ENCODE measurements around the gene MCTP1.

Gene MCTP1

GRCh38 chr5:94916619-94917018, 368.3 kb downstream of the MCTP1 start:
- H3K27me3 ChIP-seq (ENCODE audit: control insufficient read depth, insufficient read depth, low read length): no peaks in the 10 kb centered on the region
- no peaks in the 10 kb centered on the region for H3K36me3 ChIP-seq (ENCODE audit: control insufficient read depth, low read depth, low read length)
- no peaks in the 10 kb centered on the region for H3K9me3 ChIP-seq (ENCODE audit: control insufficient read depth, low read depth, low read length)
- H3K9ac ChIP-seq (ENCODE audit: low read length): no peak overlapping the region
- peaks cover 4% of the 10 kb centered on the region for H3K4me1 ChIP-seq (ENCODE audit: control insufficient read depth, low read depth, low read length)
- H3K4me3 ChIP-seq (ENCODE audit: low read length): no peak overlapping the region
- no peak overlapping the region for H3K27ac ChIP-seq (ENCODE audit: low read length)

DNA sequence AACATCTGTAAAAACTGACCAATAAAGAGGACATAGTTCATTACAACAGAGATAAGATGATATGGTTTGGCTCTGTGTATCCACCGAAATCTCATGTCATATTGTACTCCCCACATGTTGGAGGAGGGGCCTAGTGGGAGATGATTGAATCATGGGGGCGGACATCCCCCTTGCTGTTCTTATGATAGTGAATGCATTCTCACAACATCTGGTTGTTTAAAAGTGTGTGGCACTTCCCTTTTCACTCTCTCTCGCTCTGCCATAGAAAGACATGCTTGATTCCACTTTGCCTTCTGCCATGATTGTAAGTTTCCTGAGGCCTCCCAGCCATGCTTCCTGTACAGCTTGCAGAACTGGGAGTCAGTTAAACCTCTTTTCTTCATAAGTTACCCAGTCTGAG, 373.6 kb downstream of the MCTP1 start:
- no peaks in the 10 kb centered on the region for H3K36me3 ChIP-seq (ENCODE audit: control insufficient read depth, low read depth, low read length)
- no peaks in the 10 kb centered on the region for H3K27me3 ChIP-seq (ENCODE audit: control insufficient read depth, insufficient read depth, low read length)
- H3K9me3 ChIP-seq (ENCODE audit: control insufficient read depth, low read depth, low read length): no peaks in the 10 kb centered on the region
- H3K4me1 ChIP-seq (ENCODE audit: control insufficient read depth, low read depth, low read length): no peaks in the 10 kb centered on the region
- no peak overlapping the region for H3K9ac ChIP-seq (ENCODE audit: low read length)
- no peak overlapping the region for H3K4me3 ChIP-seq (ENCODE audit: low read length)
- H3K27ac ChIP-seq (ENCODE audit: low read length): no peak overlapping the region

DNA sequence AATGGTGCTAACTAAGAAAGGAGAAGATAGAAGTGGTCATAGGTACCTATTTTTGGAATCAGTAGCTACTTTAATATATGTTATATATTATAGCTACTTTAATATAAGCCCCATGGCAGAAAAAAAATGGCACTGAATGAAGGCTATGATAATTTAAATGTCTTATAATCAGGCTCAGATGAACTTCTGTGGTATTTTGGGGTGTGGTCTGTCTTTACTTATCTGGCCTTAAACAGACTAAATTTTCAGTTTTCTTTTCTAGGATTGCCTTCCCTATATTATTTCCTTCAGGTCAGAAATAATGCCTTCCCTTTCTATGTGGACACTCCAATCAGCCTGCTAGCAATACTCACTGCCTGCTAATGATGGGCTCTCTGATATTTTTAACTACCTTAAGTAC, 374.2 kb downstream of the MCTP1 start:
- no peaks in the 10 kb centered on the region for H3K9me3 ChIP-seq (ENCODE audit: control insufficient read depth, low read depth, low read length)
- H3K4me1 ChIP-seq (ENCODE audit: control insufficient read depth, low read depth, low read length): no peaks in the 10 kb centered on the region
- no peak overlapping the region for H3K4me3 ChIP-seq (ENCODE audit: low read length)
- H3K9ac ChIP-seq (ENCODE audit: low read length): no peak overlapping the region
- no peaks in the 10 kb centered on the region for H3K36me3 ChIP-seq (ENCODE audit: control insufficient read depth, low read depth, low read length)
- no peaks in the 10 kb centered on the region for H3K27me3 ChIP-seq (ENCODE audit: control insufficient read depth, insufficient read depth, low read length)
- H3K27ac ChIP-seq (ENCODE audit: low read length): no peak overlapping the region

DNA sequence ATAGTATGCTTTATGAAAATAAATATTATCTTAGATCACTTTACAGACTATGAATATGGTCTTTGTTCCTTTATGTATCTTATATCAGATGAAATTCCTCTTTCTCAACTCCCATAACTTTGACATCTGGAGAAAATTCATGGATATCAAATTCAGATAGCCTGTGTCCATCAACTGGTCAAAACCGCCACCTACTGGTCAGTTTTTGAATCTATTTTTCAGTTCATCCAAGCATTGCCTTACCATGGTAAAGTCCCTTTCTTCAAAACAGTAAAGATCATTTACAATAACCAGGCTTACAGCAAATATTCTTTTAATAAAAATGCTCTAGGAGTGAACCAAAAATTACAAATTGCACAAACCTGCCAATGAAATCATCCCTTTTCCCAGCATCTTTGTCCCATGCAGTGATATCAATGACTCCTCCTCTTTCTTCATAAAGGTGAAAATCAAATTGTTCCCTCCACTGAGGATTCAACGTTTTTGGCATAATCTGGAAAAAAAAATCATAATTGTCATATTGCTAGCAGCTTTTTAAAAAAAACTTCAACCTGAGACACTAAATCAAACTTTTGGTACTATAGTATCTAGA, 375.9 kb downstream of the MCTP1 start:
- Histone ChIP-seq H3K27me3 (ENCODE audit: control insufficient read depth, insufficient read depth, low read length) (no peaks in the 10 kb centered on the region), H3K36me3 (ENCODE audit: control insufficient read depth, low read depth, low read length) (no peaks in the 10 kb centered on the region), H3K27ac (ENCODE audit: low read length) (no peak overlapping the region), H3K4me3 (ENCODE audit: low read length) (no peak overlapping the region), H3K9me3 (ENCODE audit: control insufficient read depth, low read depth, low read length) (no peaks in the 10 kb centered on the region), H3K9ac (ENCODE audit: low read length) (no peak overlapping the region), H3K4me1 (ENCODE audit: control insufficient read depth, low read depth, low read length) (no peaks in the 10 kb centered on the region)

DNA sequence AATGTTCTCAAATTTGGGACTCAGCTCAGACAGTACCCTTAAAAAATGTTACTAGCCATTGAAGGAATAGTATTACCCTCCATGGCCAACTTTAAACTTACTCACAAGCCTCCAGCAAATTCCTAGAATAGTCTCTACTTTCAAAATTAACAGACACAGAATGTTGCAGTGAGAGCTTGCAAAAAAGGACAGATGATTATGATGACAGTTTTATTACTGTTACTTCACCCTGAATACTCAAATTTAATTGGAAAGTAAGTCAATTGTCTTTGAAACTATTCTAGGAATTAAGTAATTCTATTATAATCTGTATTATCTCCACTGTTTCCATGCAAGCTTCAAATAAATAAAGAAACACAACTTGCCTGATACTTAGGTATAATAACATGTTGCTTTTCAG, 378.1 kb downstream of the MCTP1 start:
- H3K9me3 ChIP-seq (ENCODE audit: control insufficient read depth, low read depth, low read length): no peaks in the 10 kb centered on the region
- no peaks in the 10 kb centered on the region for H3K4me1 ChIP-seq (ENCODE audit: control insufficient read depth, low read depth, low read length)
- H3K27me3 ChIP-seq (ENCODE audit: control insufficient read depth, insufficient read depth, low read length): no peaks in the 10 kb centered on the region
- H3K36me3 ChIP-seq (ENCODE audit: control insufficient read depth, low read depth, low read length): no peaks in the 10 kb centered on the region
- H3K9ac ChIP-seq (ENCODE audit: low read length): no peak overlapping the region
- no peak overlapping the region for H3K27ac ChIP-seq (ENCODE audit: low read length)
- H3K4me3 ChIP-seq (ENCODE audit: low read length): no peak overlapping the region

DNA sequence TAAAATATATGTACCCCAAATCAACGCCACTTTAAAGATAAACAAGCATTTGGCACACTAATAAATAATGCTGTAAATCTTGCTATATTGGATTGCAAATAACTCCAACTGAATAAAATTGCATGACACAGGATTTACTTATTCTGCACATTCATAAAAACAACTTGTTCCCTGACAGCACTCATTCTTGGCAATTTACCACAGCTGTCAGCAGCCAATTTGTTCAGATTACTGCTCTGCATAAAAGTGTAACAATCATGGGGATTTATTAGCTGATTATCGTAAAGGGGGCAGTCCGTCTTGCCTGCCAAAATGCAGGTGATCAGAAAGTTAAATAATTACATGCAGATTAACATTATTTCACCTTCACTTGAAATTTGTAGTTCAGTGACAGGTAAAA, 381.2 kb downstream of the MCTP1 start:
- no peak overlapping the region for H3K27ac ChIP-seq (ENCODE audit: low read length)
- no peak overlapping the region for H3K4me3 ChIP-seq (ENCODE audit: low read length)
- H3K36me3 ChIP-seq (ENCODE audit: control insufficient read depth, low read depth, low read length): no peaks in the 10 kb centered on the region
- no peaks in the 10 kb centered on the region for H3K27me3 ChIP-seq (ENCODE audit: control insufficient read depth, insufficient read depth, low read length)
- H3K9me3 ChIP-seq (ENCODE audit: control insufficient read depth, low read depth, low read length): no peaks in the 10 kb centered on the region
- H3K4me1 ChIP-seq (ENCODE audit: control insufficient read depth, low read depth, low read length): no peaks in the 10 kb centered on the region
- H3K9ac ChIP-seq (ENCODE audit: low read length): no peak overlapping the region

- H3K9me3 ChIP-seq (ENCODE audit: control insufficient read depth, low read depth, low read length): no peaks in the 10 kb centered on the region
- H3K4me3 ChIP-seq (ENCODE audit: low read length): no peak overlapping the region
- H3K9ac ChIP-seq (ENCODE audit: low read length): no peak overlapping the region
- no peaks in the 10 kb centered on the region for H3K4me1 ChIP-seq (ENCODE audit: control insufficient read depth, low read depth, low read length)
- no peaks in the 10 kb centered on the region for H3K36me3 ChIP-seq (ENCODE audit: control insufficient read depth, low read depth, low read length)
- no peak overlapping the region for H3K27ac ChIP-seq (ENCODE audit: low read length)
- H3K27me3 ChIP-seq (ENCODE audit: control insufficient read depth, insufficient read depth, low read length): no peaks in the 10 kb centered on the region
Measured at GRCh38 chr5:94901191-94901979, 383.5 kb downstream of the MCTP1 start.

DNA sequence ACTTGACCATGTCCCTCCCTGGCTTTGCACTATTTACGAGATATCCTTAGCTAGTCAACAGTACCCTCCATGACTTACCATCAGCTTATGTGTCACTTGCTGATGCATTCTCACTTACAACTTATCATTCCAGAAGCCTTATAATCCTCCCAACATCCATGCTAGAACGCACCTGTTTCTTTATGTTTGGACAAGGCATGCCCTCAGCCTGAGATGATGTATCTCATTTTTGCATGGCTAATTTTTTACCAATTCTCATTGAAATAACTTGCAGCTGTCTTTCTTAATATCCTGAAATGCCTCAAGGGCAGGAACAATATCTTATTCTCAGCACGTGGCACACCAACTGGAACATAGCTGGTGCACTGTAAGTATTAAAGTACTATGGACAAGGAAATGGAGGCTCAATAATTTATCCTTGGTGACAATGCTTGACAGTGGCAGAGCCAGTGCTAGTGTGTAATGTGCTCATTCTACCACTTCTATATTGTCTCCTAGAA, 384.8 kb downstream of the MCTP1 start:
- no peak overlapping the region for H3K9ac ChIP-seq (ENCODE audit: low read length)
- H3K27me3 ChIP-seq (ENCODE audit: control insufficient read depth, insufficient read depth, low read length): no peaks in the 10 kb centered on the region
- H3K27ac ChIP-seq (ENCODE audit: low read length): no peak overlapping the region
- H3K4me3 ChIP-seq (ENCODE audit: low read length): no peak overlapping the region
- no peaks in the 10 kb centered on the region for H3K4me1 ChIP-seq (ENCODE audit: control insufficient read depth, low read depth, low read length)
- no peaks in the 10 kb centered on the region for H3K36me3 ChIP-seq (ENCODE audit: control insufficient read depth, low read depth, low read length)
- H3K9me3 ChIP-seq (ENCODE audit: control insufficient read depth, low read depth, low read length): no peaks in the 10 kb centered on the region

DNA sequence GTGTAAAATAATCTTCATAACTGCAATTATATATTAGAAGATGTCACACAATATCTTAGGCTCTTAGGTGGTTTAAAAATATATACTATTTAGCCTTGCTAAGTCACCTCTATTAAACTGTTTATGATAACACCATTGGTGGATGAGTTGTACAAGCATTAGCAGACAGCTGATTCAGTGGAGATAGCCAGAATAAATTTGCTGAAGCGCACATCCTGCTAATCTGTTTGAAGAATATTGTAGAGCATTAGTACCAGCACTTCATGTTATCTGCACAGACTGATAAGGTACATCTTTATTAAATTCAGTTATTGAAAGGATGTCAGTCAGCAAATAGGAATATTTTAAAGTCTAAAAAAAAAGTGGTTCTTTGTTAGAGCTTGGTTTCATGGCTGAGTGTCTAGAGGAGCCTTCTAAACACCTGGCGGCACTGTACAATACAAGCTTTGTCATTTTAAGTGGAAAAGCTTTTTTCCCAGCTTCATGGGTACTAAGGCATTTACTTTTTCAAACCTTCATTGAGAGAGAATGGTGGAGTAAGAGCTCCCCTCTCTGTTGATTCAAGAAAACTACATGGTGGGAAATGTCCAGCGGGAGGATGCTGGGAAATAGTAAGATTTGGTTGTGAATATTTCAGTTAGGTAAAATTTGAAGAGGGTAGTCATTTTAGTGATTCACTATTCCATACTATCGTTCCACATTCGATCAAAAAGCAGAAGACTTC, 391.3 kb downstream of the MCTP1 start:
- H3K4me1 ChIP-seq (ENCODE audit: control insufficient read depth, low read depth, low read length): peaks cover 5% of the 10 kb centered on the region
- no peaks in the 10 kb centered on the region for H3K27me3 ChIP-seq (ENCODE audit: control insufficient read depth, insufficient read depth, low read length)
- H3K36me3 ChIP-seq (ENCODE audit: control insufficient read depth, low read depth, low read length): no peaks in the 10 kb centered on the region
- no peak overlapping the region for H3K27ac ChIP-seq (ENCODE audit: low read length)
- H3K9me3 ChIP-seq (ENCODE audit: control insufficient read depth, low read depth, low read length): no peaks in the 10 kb centered on the region
- H3K4me3 ChIP-seq (ENCODE audit: low read length): no peak overlapping the region
- no peak overlapping the region for H3K9ac ChIP-seq (ENCODE audit: low read length)

DNA sequence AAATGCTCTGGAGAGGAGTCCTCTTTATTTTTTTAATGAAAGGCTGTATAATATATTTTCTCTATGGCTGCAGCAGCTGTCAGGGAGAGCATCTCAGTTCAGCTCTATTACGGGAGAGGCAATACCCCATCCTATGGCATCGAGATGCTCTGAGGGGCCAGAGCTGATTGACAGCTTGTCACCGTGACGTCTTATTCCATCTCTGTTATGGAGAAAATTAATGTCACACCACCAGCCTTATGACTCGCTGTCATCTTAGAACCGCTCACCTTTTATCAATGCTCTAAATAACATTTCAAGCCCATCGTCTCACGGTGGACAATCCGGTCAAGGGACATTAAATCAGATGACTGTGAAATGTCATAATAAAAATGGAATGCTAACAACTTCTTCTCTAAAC, 392.9 kb downstream of the MCTP1 start:
- Histone ChIP-seq H3K9ac (ENCODE audit: low read length) (no peak overlapping the region), H3K36me3 (ENCODE audit: control insufficient read depth, low read depth, low read length) (no peaks in the 10 kb centered on the region), H3K27ac (ENCODE audit: low read length) (no peak overlapping the region), H3K4me1 (ENCODE audit: control insufficient read depth, low read depth, low read length) (peaks cover 5% of the 10 kb centered on the region), H3K4me3 (ENCODE audit: low read length) (no peak overlapping the region), H3K9me3 (ENCODE audit: control insufficient read depth, low read depth, low read length) (no peaks in the 10 kb centered on the region), H3K27me3 (ENCODE audit: control insufficient read depth, insufficient read depth, low read length) (no peaks in the 10 kb centered on the region)

- Histone ChIP-seq H3K27me3 (ENCODE audit: control insufficient read depth, insufficient read depth, low read length) (no peaks in the 10 kb centered on the region), H3K9me3 (ENCODE audit: control insufficient read depth, low read depth, low read length) (no peaks in the 10 kb centered on the region), H3K4me3 (ENCODE audit: low read length) (no peak overlapping the region), H3K36me3 (ENCODE audit: control insufficient read depth, low read depth, low read length) (no peaks in the 10 kb centered on the region), H3K27ac (ENCODE audit: low read length) (no peak overlapping the region), H3K4me1 (ENCODE audit: control insufficient read depth, low read depth, low read length) (peaks cover 5% of the 10 kb centered on the region), H3K9ac (ENCODE audit: low read length) (no peak overlapping the region)
Measured at GRCh38 chr5:94891565-94891964, 393.3 kb downstream of the MCTP1 start.

Measured in iPS-18a (cell line).